Measurements from ENCODE around the gene CHD3.

DNA sequence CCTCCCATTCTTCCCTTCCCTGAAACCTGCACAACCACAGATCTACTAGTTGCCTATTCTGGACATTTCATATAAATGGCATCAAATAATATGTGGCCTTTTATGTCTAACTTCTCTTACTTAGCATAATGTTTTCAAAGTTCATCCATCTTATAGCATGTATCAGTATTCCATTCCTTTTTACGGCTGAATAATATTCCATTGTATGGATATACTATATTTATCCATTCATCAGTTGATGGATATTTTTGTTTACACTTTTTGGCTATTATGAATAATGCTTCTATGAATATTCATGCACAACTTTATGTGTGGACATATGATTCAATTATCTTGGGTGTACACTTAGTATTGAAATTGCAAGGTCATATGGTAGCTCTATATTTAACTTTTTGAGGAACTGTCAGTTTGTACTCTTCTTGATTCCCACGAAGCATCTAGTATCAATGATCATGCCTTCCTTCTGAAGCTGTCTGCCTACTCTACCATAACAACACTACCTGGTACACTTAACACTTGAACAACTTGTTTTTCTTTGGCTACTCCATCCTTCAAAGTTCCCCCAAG is 12.7 kb upstream of the CHD3 start:
- TF ChIP-seq, protein P1, sequence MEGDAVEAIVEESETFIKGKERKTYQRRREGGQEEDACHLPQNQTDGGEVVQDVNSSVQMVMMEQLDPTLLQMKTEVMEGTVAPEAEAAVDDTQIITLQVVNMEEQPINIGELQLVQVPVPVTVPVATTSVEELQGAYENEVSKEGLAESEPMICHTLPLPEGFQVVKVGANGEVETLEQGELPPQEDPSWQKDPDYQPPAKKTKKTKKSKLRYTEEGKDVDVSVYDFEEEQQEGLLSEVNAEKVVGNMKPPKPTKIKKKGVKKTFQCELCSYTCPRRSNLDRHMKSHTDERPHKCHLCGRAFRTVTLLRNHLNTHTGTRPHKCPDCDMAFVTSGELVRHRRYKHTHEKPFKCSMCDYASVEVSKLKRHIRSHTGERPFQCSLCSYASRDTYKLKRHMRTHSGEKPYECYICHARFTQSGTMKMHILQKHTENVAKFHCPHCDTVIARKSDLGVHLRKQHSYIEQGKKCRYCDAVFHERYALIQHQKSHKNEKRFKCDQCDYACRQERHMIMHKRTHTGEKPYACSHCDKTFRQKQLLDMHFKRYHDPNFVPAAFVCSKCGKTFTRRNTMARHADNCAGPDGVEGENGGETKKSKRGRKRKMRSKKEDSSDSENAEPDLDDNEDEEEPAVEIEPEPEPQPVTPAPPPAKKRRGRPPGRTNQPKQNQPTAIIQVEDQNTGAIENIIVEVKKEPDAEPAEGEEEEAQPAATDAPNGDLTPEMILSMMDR (IDR thresholded peaks at IDR 0.05), result no peak
- TF ChIP-seq POLR2A (IDR thresholded peaks at IDR 0.05), result no peak
